Activated CD4-positive, alpha-beta T cell treated with anti-CD3 and anti-CD28 coated beads, Interleukin-2, Interleukin-4, amounts not matched to agents 100 ng/mL and 50 ng/mL, durations not matched to agents 16 hours and 8 hours (primary cell): Measurements from ENCODE around the gene FOXM1.
"Not testable (repeated sequence)": the region's sequence is repeated elsewhere in the genome, so short reads cannot be mapped to it uniquely, and the experiment has no call there.

Experiments used
- DNase-seq: peaks from one replicate; pipeline ENCODE4 v3.0.0-alpha.2; 2020; ENCODE audit warnings: low spot score

The FOXM1 gene

GRCh38 chr12:2884810-2885209 is 7.8 kb upstream of the FOXM1 start:
- no peak for DNase-seq

- peak; percentile 25 for DNase-seq
These were observed 2.9 kb upstream of the FOXM1 start for GRCh38 chr12:2879853-2880252.

- peak; percentile 17 for DNase-seq
These were observed 1.2 kb upstream of the FOXM1 start for GRCh38 chr12:2877953-2878732.

DNA sequence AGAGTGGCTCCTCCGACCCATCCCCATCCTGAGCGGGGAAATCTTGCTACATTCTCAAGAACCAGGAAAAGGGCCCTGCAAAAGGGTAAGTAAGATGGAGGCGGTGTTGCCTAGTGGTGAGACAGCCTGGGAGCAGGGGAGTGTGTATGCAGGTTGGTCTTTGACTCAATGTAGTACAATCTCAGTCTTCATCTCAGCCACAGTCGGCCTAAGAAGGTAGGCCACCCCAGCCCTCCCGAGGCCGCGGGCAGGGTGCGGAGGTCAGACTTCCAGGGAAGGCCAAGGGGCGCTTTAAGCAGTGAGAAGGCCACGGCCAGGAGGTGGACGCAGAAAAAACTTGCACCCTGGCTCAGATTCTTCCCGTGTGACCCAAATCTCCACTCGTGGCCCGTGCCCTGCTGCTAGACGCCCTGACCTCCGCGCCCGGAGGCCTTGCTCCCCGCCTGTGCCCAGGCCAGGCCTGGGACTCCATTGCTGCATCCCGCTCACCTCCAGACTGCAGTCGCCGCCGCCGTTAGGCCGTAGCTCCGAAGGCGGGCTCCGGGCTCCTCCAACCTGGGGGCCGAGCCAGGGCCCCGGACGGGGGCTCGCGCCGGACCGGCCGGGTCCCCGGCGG is 435 bp downstream of the FOXM1 start:
- peak; percentile 50 for DNase-seq

DNA sequence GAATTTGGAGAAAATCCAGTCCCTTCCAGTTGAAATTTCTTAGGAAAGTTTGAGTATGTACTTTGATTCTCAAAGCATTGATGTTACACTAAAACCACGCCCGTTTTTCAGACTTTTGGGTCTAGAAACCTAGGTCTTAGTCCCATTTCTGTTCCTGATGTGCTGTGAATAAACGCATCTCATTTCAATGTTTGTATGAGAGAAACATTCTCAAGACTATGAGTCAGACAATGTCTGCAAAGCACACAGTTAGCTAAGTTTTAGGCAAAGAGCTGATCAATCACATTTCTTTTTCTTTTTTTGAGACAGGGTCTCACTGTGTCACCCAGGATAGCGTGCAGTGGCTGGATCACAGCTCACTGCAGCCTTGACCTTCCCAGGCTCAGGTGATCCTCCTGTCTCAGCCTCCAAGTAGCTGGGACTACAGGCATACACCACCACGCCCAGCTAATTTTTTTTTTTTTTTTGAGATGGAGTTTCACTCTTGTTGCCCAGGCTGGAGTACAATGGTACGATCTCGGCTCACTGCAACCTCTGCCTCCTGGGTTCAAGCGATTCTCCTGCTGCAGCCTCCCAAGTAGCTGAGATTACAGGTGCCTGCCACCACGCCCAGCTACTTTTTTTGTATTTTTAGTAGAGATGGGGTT is 7.9 kb downstream of the FOXM1 start:
- DNase-seq = not testable (repeated sequence)

DNA sequence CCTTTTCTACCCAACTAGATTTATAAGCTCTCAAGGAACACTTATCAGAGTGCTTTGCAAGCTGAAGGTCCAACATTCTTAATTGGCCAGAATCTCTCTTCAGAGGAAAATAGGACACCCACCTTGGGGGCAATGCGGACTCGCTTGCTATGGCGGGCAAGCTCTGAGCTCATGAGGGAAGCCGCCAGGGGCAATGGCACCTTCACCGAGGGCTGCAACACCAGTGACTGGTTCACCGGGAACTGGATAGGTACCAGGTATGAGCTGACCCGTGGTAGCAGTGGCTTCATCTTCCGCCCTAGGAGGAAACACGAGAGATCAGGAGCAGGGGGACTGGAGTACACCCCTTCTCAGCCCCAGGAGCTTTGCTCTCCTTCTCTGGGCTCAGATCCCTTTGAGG is 12.8 kb downstream of the FOXM1 start:
- DNase-seq = no peak

GRCh38 chr12:2863402-2863801 is 13.6 kb downstream of the FOXM1 start:
- not testable (repeated sequence) for DNase-seq

DNA sequence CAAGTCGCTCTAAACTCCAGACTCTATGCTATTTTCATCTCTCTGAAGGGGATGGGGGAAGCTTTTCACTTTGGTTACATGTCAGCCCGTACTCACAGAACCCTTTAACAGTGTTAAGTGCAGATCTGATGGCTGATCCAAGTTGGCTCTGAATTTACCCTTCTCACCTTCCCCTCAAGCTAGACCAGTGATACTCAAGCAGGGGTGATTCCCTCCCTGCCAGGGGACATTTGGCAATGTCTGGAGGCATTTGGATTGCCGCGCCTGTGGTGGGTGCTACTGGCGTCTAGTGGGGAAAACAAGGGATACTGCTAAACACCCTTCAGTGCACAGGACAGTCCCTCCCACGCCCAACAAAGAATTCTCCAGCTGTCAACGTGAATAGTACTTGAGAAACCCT is 14.1 kb downstream of the FOXM1 start:
- DNase-seq = no peak

DNA sequence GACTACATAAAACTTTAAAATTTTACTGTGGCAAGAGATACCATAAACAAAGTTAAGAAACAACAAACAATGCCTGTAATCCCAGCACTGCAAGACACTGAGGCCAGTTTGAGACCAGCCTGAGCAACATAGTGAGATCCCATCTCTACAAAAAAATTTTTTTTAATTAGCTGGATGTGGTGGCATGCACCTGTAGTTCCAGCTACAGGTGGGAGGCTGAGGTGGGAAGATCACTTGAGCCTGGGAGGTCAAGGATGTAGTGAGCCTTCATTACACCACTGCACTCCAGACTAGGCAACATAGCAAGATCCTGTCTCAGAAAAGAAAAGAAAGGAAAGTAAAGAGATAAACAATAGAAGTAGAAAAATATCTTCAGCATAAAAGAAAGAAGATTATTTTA is 16.8 kb downstream of the FOXM1 start:
- no peak for DNase-seq

DNA sequence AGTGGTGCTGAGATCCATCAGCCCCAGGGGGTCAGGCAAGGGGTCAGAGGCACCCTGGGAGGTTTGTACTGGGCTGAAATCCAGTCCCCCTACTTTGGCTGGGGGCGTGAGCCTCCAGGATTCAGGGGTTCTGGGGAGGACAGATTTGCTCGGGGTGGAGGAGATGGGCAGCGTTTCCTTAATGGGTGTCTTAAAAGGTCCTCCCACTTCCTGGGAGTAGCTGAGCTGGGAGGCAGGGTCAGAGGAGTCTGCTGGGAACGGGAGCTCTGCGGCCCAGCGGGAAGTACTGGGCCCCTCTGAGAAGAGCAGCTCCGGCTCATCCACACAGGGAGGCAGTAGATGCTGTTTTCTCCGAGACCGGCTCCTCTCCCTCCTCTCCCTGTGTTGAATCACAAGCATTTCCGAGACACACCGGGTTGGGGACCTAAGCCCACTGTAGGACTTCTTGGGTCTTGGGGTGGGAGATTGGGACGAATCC is 18.0 kb downstream of the FOXM1 start:
- DNase-seq = no peak

- DNase-seq = no peak
These were observed 18.6 kb downstream of the FOXM1 start for GRCh38 chr12:2858334-2858733.

DNA sequence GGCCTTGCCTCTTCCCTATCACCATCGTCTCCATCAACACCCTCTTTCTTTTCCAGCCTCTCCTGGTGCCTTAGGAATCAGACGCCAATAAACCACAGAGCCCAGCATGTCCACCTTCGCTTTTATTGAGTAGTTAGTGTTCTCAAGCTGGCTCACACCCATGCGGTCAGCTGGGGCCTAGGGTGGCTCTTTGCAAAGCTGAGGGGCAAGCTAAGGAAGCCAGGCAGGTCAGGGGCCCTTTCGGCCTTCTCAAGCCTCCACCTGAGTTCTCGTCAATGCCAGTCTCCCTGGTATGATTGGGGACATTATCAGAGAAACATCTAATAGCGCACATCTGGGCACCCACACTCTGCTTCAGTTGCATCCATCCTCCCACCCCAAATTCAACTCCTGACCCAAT is 19.4 kb downstream of the FOXM1 start:
- no peak for DNase-seq

GRCh38 chr12:2857021-2857431 is 19.9 kb downstream of the FOXM1 start, which contains the start of gene TEX52:
Gene TEX52, minus strand, starts transcription at chr12:2857039. Its CDS starts 13 bp downstream, at chr12:2857026.
- no peak for DNase-seq

DNA sequence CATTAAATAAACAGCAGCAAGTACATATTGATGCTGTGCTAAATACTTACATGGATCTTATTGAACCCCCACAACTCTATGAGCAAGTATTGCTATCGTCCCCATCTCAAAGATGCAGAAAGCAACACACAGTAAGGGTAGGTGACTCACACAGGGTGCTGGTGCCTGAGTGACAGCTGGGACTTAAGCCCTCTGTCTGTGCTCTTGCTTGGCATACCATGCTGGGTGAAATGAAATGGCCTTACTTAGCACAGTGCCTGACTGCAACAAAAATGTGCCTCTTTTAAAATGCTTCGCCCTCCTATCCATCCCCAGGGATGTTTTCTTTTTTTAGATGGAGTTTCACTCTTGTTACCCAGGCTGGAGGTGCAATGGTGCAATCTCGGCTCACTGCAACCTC is 20.9 kb downstream of the FOXM1 start:
- no peak for DNase-seq

DNA sequence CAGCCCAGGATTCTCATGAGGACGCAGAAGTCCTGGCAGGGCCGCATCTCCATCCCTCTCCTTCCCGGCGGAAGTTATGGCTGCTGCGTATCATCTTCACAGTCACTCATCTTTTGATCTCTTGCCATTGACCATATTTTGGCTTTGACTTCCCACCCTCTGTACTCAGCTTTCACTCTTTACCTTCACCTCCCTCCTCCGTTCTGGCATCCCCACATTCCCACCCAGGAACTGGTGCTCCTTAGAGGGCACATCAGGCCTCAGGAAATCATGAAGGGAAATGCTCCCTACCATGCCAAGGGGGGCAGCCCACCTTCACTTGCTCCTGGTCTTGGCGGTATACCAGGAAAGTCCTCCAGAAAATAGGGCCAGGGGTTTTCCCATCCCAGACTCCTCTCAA is 21.4 kb downstream of the FOXM1 start:
- DNase-seq = no peak

DNA sequence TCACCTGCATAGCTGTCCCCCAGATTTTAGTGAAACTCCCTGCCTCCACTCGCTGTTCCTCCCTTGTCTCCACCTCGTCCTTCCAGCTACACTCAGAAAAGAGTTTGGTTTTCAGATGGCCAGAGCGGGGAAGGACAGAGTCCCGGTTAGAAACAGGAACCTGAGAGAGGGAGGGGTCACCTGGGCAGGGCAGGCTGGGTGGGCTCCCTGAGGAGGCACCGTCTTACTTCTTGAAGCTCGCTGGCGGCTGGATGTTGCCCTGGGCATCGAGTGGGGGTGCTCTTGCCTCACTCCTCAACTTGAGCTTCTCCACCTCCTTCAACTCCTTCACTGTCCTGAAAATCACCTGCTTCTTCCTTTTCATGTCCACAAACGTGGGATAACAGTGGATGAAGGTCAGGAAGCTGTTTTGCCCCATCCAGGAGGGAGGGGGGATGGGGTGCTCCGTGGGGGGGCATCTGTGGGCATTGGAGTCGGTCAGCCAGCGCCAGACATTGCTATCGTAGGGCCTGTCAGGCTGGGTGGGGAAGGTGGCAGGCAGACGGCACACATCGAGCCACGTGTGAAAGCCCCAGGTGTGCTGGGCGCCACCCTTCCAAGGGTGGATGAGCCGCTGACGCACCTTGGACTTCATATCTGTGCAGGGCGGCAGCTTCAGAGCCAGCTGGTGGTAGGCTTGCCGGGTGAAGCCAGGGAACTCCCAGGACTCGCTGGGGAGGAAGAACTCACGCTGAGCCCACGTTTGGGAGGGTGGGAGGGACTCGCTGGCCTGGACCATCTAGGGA is 22.1 kb downstream of the FOXM1 start:
- DNase-seq = no peak

DNA sequence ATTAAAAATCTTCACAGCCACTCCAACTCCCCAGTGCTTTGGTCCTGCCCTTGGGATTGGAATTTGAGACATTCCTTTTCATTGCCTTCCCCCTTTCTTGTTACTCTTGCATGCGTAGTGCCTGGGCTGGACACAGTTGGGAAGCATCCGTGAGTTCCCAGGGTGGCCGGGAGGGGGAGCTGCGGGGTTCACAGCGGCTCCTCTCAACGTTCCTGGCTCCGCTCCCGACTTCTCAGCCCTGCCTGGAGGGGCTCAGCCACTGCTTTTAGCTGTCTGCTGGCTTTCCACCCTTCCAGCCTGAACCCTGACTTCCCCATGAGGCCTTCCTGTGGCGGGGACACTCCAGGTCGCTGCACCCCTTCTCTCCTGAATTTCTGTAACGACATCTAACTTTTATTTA is 23.3 kb downstream of the FOXM1 start:
- peak; percentile 38 for DNase-seq

GRCh38 chr12:2851931-2852330 is 25.0 kb downstream of the FOXM1 start:
- DNase-seq = no peak

DNA sequence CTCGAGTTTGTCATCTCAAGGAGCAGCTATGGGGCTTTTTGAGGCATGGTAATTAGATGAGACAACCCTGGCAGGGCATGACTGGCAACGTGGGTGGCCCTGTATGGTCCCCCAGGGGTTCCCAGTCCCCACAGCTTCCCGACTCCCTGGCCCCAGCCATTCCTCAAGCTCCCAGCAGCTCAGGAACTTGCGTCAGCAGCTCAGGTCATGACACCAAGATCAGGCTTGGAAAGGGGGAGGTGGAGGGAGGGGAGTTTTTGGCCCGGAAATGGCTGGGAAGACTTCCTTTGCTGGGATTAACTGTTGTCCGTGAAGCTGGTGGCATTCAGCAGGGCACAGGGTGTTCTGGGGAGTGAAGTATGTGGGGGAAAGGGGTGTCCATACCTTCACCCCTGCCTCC is 31.7 kb downstream of the FOXM1 start:
- no peak for DNase-seq

DNA sequence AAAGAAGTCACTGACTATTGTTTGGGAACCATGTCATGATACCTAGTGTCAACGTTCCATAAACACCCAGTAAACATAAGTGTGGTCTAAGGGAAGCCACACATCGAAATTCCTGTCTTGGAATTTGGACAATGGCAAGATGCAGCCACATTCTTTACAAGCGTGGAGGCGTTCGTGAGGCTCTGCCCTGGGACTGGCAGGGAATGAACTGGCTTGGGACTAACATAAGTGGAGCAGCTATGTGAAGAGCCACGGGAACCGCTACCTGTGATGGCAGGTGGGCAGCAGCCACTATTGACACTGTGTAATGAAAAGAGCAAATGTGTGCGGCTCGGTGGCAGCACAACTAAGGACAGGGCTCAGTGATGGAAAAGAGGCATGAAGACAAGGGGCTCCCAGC is 32.2 kb downstream of the FOXM1 start:
- DNase-seq = no peak

DNA sequence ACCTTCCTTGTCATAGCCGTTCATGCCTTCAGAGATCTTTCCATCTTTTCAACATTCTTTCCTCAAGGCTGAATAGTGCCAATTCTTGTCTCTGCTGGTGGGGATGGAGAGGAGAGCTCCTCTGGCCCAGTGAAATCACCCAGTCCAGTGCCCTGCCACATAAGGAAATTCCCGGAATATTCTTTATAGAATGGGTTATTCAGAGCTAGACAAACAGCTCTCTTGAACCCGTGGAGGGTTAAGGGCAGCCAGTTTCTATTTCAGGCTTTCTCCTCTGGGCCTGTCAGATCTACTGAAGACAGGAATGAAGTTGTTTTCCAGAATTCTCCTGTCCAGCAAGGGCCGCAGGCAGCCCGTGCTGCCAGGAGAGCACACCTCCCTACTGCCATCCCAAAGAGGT is 34.0 kb downstream of the FOXM1 start:
- DNase-seq = no peak

DNA sequence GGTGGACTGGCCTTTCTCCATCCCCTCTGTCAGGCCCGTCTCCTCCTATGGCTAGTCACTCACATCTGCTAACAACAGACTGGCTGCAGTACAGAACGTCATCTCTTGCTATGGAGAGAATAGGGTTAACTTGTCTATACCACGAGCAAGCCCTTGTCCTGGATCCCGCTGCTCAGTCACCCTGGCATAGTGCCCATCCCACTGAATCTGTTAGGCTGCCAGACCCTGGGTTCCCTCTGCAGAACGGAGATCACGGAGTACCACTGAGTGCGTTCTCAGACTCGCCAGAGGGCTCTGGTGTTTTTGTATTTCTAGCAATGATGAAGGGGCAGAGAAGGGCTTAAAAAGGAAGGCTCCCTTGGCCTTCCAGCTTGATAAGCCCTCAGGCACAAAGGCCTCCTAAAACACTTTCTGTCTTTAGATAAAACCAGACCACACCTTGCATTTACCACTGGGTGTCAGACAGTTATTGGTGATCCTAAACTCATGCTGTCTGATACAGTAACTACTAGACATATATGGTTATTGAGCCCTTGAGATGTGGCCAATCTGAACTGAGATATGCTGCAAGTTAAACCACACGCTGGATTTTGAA is 35.8 kb downstream of the FOXM1 start:
- DNase-seq = no peak
